ENCODE data around the gene CREM.
"Not testable (repeated sequence)": the region's sequence is repeated elsewhere in the genome, so short reads cannot be mapped to it uniquely, and the experiment has no call there.

CREM gene

DNA sequence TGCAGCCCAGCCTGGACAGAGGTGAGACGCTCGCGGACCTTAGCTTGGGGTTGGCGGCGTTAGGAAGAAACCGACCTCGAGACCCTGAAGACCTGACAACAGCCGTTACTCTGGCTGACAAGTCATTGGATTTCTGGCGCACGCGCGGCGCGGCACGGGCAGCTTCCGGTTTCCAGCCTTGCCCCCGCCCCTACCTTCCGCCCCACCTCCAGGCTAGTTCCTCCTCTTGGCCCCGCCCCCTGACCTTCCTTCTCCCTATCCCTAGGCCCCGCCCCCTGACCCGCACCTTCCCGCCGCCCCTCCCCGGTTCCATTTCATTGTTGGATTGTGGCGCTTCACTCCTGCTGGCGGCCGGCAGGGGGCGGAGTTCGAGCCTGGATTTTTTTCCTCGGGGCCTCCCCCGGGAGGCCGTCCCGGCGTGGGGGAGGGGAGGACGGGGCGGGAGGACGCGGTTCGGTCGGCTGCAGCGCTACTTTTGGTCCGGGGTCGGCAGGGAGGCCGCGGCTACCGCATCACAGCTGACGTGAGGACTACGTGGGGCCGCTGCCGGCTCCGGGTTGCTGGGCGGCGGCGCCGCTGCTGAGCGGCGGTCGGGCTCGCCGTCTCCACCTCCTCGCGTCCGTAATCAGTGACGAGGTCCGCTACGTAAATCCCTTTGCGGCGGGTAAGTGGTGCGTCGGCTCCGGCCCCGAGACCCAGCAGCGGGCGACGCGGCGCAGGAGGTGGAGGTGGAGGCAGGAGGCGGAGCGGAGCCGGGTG, at the start of gene CREM:
Gene CREM, plus strand, starts transcription at position 317 of the 759 bp plus-strand sequence. CDS start 10,990 bp downstream, outside the sequence.
- in situ Hi-C loops (cut with MboI; ENCODE audit: low sequenced_read_pairs), result loop anchor here (10.0 kb wide), 1 partner anchor 88 kb away; no protein-coding TSS in a partner anchor

DNA sequence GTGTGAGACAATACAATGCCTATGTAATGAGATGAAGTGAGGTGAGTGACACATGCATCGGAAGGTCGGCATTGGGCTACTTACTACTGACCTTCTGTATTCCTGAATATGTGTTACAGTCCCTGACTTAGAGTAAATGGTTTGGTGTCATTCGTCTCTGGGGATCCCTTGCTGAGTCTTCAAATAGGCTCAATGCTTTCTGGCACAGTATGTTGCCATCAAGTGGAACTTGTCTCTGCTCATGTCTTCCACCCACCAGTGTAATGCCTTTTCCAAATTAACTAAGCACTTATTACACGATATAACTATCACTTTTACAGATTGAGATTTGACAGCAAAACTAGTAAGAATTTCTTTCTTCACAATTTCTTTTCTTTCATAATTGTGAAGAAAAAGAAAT, 47.4 kb upstream of the CREM start:
- in situ Hi-C loops (cut with MboI; ENCODE audit: low sequenced_read_pairs), result no loop called here

DNA sequence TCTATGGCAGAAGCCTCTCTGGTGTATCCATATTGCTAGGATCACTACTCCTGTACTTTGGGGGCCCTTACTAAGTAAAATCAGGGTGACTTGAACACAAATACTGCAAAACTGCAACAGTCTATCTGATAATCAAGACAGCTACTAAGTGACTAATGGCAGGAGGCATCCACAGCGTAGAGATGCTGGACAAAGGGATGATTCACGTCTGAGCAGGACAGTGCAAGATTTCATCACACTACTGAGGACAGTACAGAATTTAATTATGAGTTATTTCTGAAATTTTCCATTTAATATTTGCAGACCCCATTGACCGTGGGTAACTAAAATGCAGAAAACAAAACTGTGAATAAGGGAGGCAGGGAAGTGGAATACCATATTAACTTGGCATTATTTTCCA, 46.9 kb upstream of the CREM start:
- in situ Hi-C loops (cut with MboI; ENCODE audit: low sequenced_read_pairs), result no loop called here

DNA sequence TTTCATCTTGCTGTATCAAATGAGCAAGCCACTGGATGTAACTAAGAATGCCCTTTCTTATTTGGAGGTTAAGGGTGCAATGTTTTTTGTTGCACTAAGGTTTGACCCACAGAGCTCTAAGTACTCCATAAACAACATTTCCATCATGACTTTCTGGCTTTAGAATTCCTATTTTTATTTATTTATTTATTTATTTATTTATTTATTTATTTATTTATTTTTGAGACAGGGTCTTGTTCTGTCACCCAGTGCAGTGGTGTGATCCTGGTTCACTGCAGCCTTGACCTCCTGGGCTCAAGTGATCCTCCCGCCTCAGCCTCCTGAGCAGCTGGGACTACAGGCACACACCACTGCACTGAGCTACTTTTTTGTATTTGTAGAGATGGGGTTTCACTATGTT, 46.4 kb upstream of the CREM start:
- in situ Hi-C loops (cut with MboI; ENCODE audit: low sequenced_read_pairs), result not testable (repeated sequence)

DNA sequence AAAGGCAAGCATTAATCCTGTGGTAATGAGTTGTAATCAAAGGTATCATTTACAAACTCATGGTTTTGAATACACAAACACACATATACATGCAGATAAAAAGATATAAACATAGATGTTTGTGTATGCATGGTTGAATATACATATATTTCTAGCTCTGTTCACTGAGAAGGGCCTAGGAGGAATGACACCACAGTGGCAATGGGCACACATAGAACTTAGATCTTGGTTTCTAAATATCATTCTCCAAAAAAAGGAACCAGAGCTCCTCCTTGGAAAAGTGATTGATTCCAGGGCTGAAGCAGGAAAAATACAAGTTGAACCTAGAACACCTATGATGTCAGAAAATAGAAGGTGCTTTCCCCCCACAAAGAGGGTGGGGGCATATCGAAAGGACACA, 43.4 kb upstream of the CREM start:
- in situ Hi-C loops (cut with MboI; ENCODE audit: low sequenced_read_pairs), result no loop called here

DNA sequence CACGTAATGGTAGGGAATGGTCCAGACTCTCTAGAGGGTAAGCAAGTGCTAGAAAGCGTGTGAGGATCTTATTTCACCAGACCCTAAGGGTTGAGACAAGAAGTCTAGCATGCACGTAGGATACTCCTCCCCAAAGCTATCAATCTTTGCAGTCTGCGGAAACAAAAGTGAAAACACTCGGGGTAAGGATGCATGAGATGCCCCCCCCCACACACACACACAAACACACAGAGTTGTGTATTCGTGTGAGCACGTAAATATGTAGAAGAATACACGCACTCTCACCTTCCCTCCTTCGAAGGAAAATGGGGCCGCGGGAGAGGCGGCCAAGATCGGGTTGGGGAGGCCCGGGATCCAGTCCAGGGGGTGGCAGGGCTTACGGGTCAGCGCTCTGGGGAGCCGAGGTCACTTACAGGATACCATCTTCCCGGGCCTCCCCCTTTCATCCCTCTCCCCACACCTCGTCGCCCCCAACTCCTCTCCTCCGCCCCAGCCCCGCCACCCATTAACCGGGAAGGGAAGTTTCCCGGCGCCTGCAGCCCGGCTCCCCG, 37.0 kb upstream of the CREM start:
- in situ Hi-C loops (cut with MboI; ENCODE audit: low sequenced_read_pairs), result no loop called here

DNA sequence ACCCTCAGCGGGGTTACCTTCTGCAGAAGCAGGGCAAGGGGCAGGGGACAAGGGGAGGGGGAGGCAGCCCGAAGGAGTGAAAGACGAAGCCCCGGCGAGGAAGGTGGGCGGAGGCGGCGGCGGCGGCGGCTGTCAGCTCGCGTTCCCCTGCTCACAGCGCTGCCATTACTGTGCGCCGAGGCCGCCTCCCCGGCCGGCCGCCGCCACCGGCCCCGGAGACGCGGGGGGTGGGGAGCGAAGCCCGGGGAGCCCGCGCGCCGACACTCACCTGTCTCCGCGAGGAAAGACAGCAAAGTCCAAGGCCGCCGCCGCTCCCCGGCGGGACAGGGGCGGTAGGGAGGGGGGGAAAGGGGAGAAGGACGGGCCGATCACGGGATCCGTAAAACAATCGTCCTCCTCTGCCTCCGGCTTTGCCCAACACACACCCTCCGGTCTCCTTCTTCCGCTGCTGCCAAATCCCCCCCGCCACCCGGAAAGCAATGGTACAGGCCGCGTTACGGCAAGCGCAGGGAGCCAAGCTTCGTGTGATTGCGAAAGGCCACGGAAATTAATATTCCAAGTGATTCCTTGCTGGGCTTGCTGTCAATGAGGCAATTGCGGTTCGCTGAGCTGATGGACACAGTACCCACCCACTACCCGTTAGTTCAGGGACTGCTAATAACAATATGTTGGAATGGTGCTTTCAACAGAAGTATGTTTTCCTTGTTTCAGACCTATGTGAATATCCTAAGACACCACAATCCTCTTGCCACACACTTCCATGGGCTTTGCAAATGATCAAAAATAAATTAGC, 36.3 kb upstream of the CREM start, which contains the start of gene CUL2:
Gene CUL2, minus strand, starts transcription at position 180 of the 793 bp plus-strand sequence. CDS start 19,024 bp downstream, outside the sequence.
- in situ Hi-C loops (cut with MboI; ENCODE audit: low sequenced_read_pairs), result no loop called here

DNA sequence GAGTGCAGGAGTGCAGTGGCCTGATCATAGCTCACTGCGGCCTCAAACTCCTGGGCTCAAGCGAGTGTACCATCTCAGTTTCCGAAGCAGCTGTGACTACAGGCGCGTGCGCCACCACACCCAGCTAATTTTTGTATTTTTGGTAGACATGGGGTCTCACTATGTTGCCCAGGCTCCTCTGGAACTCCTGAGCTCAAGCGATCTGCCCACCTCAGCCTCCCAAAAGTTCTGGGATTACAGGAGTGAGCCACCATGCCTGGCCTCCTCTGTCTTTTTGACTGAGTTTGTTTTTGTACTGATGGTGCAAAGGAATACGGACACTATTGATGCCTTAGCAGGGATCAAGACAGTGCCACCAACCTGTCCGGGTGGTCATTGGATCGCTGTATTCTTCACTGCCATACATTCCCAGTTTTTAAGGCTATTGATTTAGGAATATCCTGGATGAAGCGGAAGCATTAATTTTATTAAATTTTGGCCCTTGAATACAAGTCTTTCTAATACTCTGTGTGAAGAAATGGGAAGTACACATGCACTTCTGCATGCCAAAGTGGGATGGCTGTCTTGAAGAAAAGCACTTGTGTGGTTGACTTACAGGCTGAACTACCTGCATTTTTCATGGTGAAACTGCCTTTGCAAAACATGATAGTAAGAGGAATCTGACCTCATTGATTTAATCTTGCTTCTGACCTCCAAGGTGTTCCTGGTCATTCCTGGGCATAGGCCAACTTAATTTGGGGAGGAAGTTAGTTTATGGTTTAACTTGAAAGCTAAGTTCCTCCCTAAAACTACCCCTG, 34.5 kb upstream of the CREM start:
- in situ Hi-C loops (cut with MboI; ENCODE audit: low sequenced_read_pairs), result no loop called here

DNA sequence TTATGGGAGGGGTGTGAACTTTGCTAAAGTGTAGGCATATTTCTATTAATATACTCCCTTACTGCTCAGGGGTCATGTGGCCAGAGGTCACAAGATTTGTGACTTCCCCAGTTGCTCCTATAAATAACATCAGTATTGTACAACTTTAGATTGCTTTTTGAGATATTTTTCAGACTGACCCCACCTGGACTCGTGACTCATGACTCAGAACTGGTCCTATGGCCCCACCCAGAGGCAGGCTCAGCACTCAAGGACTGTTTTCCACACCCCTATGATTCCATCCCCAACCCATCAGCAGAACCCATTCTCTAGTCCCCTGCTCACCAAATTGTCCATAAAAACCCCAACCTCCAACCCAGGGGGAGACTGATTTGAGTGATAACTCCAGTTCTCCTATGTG, 33.8 kb upstream of the CREM start:
- in situ Hi-C loops (cut with MboI; ENCODE audit: low sequenced_read_pairs), result no loop called here

DNA sequence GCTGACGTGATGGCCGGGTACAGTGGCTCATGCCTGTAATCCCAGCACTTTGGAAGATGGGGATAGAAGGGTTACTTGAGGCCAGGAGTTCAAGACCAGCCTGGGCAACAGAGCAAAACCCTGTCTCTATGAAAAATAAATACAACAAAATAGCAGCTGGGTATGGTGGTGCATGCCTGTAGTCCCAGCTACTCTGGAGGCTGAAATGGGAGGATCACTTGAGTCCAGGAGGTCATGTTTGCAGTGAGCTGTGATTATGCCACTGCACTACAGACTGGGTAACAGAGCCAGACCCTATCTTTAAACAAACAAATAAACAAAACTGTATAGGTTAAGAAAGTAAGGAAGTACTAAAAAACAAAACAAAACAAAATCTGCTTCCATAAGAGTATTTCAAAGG, 30.3 kb upstream of the CREM start:
- in situ Hi-C loops (cut with MboI; ENCODE audit: low sequenced_read_pairs), result no loop called here

DNA sequence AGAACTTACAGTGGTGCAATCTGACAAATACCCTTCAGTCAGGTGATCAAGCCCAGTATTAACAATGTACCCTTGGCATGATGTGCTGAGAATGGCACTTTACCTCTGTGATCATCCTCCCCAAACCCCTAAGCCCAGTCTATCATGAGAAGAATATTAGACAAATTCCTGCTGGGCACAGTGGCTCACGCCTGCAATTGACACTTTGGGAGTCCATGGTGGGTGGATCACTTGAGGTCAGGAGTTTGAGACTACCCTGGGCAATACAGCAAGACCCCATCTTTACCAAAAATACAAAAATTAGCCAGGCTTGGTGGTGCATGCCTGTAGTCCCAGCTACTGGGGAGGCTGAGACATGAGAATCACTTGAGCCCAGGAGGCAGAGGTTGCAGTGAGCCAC, 29.1 kb upstream of the CREM start:
- in situ Hi-C loops (cut with MboI; ENCODE audit: low sequenced_read_pairs), result no loop called here

DNA sequence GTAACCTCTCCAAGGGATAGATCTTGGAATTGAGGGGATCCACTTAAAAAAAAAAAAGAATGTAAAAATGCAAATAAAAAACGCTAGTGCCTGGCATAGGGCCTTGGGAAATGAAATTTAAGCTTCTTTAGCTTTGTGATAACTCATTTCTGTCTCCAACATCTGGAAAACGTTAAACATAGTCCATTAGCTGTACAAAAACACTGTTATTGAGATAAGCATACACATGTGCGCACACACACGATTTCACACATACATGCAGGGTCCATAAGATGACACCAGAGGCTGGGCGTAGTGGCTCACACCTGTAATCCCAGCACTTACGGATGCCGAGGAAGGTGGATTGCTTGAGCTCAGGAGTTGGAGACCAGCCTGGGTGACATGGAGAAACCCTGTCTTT, 22.8 kb upstream of the CREM start:
- in situ Hi-C loops (cut with MboI; ENCODE audit: low sequenced_read_pairs), result no loop called here

DNA sequence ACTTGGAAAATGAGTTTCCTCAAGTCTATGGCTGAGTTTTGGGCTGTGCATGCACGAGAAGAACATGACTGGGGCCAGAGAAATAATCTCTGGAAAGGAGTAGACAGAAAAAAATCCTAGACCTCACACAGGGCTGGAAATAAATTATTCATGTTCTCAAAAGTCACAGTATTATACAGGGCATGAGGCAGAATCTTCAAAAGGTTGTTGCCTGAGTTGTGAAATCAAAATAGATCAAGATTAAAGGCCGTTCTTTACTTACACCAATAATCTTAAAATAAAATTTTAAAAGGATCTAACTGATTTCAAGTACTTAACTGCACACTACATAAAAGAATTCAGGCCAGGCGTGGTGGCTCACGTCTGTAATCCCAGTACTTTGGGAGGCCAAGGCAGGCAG, 14.1 kb upstream of the CREM start:
- in situ Hi-C loops (cut with MboI; ENCODE audit: low sequenced_read_pairs), result no loop called here

DNA sequence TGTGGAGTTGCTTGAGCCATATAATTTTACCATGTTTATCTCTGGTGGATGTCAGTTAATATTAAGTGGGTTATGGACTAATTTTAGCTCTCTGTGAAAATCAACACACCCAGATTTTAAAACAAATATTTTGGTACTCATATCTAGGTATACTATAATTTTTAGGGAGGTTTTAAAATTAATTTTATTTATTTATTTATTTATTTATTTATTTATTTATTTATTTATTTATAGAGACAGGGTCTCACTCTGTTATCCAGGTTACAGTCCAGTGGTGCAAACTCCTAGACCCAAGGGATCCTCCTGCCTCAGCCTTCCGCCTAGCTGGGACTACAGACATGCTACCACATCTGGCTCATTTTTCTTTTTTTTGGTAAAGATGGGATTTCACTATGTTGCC, 7.3 kb upstream of the CREM start:
- in situ Hi-C loops (cut with MboI; ENCODE audit: low sequenced_read_pairs), result no loop called here

DNA sequence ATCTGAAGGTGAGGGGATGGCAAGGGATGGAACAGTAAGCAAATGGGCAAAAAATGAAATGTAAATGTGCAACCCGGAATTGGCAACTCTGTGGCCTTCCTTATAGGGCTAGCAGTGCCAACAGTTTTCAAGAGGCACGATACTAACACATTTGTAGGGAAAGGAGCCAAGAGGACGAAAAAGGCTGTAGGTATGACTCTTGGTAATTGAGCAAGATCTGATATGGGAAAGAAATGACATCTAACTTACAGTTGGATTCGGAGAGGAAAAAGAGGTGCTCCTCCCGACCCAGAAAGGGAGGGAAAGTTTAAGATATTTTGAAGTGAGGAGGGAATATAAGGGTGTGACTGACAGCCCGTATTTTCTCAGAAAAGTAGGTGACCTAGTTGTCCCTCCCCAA, 2.1 kb upstream of the CREM start:
- in situ Hi-C loops (cut with MboI; ENCODE audit: low sequenced_read_pairs), result loop anchor here (10.0 kb wide), 1 partner anchor 90 kb away; no protein-coding TSS in a partner anchor

DNA sequence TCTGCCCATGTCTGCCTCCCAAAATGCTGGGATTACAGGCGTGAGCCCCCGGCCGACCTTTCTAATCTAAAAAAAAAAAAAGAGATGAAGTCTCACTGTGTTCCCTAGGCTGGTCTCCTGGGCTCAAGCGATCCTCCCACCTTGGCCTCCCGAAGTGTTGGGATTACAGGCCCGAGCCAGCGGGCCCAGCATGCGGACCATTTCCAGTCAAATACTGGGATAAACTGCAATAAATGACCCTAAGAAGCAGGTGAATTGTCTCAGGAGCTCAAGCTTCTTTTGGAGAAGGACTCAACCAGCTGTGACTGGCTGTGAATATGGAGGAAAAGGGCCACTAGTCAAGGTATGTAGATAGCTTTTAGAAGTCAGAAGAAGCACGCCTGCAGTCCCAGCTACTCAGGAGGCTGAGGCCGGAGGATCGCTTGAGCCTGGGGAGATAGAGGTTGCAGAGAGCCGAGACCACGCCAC, 550 bp upstream of the CREM start:
- in situ Hi-C loops (cut with MboI; ENCODE audit: low sequenced_read_pairs), result loop anchor here (10.0 kb wide), 1 partner anchor 89 kb away; no protein-coding TSS in a partner anchor

DNA sequence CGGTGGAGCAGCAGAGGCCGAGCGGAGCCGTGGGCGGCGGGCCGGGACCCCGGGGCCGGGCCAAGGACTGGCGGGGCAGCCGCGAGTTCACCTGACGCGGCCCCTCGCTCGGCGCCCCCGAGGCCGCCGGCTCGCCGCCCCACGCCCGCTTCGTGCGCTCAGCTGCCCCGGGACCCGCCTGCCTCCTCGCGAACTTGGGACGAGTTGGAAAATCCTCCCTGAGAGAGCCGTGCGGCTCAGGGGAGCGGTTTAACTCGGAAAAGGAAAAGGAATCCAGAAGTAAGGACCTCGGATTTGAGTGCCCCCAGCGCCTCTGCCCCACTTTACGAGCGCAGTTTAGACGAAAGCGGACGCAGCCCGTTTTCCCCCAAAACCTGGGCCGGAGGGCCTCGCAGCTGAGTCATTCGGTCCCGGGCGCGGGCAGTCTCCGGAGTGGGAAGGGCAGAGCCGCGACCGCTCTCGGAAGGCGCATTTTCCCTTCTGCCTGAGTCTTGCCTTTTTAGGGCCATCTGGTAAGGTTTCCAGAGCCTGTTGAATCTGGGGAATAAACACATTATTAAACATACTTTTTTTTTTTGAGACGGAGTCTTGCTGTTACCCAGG, 744 bp downstream of the CREM start:
- in situ Hi-C loops (cut with MboI; ENCODE audit: low sequenced_read_pairs), result loop anchor here (10.0 kb wide), 1 partner anchor 87 kb away; no protein-coding TSS in a partner anchor

DNA sequence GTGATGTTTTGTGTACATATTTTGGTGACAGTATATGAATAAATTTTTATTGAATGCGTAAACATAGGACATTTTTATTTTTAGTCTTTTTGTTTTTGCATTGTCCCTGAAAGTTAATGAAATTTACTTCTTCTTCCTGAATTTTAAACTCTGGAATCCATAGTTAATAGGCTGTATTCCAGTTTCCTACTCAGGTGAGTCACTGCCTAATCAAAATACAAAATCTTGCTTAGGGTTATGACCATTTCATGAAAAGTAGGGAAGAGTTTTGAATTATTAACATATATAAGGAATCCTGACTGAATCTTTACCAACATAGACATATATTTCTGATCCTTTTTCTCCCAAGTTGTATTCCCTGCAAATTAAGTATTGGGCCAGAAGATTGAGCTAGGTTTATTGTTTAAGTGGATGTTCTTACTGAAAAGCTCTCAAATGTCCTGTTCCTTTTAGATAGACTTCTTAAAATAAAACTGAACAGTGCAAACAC, 2.6 kb downstream of the CREM start:
- in situ Hi-C loops (cut with MboI; ENCODE audit: low sequenced_read_pairs), result loop anchor here (10.0 kb wide), 1 partner anchor 86 kb away; no protein-coding TSS in a partner anchor

DNA sequence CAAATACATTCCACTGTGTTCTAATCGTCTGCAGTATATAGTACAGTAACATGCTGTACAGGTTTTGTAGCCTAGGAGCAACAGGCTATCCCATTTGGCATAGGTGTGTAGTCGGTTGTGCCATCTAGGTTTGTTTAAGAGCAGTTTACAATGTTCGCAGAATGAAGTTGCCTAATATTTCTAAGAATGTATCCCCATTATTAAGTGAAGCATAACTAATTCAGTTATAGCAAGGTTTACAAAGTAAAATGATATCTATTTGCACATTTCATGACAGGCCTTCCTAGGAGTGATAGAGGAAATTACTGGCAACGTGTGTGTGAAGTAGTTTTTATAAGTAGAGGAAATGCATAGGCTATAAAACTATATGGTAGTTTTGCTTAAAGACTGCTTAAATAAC, 4.0 kb downstream of the CREM start:
- in situ Hi-C loops (cut with MboI; ENCODE audit: low sequenced_read_pairs), result no loop called here

DNA sequence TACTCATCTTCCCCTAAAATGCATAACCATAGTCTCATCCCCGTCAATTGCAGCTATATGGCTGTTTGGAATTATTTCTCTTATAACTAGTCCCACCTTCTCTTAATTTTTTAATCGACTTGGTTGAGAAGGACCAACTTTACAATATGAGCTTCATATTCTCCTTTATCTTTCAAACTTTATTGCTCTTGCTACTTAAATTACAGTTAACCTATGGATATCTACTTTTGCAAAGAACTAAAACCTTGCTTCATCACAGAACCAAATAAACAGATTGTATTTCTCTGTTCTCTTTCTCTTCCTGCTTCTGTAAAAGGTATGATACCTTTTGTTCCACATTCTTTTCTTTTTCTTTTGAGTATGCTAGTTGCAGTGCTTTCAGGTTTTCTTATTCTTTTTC, 6.1 kb downstream of the CREM start:
- in situ Hi-C loops (cut with MboI; ENCODE audit: low sequenced_read_pairs), result no loop called here
